ENCODE measurements around the gene SVOP. TPM values are rescaled to one million over a fixed set of nuclear protein-coding genes. Genes with fewer than 3 reads are reported as not detected.

The SVOP gene
- total RNA-seq, 1 donor from 2014 or later, result not detected

DNA sequence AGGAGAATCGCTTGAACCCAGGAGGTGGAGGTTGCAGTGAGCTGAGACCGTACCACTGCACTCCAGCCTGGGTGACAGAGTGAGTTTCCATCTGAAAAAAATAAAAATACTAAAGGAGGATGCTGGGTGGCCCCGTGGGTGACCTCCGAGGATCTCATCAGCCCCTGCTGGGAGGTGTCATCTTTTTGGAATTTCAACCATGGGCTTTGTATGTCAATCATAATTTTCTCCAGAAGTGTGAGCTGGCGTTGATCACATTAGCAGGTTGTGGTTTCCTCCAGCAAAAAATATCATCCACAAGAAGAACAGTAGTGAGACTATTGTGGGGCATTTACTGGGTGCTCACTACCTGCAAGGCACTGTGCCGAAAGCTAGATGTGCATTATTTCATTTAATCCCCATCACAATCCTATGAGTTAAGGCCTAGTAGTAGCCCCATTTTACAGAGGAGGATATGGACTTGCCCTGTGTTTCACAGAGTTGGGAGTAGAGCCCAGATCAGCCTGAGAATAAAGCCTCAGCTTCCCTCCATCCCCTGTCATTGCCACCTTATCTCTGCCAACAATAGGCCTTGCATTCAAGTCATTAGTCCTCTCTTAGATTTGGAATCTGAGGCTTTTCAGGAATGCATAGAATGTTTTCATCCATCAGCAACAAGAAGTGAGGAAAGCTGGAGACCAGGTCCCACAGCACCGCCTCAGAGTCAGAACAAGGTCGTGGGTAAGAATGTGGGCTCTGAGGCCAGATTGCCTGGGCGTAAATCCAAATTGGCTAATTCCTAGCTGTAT is 39.8 kb downstream of the SVOP start:
- no peak for DNase-seq (ENCODE audit: low read depth in 2 of 2)

DNA sequence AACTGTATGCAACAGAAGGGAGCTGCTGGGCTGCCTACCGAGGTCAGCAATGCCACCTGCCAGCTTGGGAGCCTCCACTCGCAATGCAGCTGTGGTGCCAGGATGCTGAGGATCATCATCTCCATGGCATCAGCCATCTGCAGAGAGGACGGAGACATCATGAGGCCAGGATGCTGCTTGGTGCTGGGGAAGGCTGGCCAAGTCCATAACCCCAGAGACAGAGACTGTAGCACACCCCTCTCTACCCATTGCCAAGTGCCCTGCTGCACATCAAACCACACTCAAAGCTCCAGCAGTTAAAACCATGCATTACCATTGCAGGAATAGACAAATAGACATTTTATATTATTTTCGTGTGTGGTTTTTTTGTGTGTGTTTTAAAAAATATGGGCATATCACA is 43.5 kb downstream of the SVOP start:
- DNase-seq (ENCODE audit: low read depth in 2 of 2), result no peak

DNA sequence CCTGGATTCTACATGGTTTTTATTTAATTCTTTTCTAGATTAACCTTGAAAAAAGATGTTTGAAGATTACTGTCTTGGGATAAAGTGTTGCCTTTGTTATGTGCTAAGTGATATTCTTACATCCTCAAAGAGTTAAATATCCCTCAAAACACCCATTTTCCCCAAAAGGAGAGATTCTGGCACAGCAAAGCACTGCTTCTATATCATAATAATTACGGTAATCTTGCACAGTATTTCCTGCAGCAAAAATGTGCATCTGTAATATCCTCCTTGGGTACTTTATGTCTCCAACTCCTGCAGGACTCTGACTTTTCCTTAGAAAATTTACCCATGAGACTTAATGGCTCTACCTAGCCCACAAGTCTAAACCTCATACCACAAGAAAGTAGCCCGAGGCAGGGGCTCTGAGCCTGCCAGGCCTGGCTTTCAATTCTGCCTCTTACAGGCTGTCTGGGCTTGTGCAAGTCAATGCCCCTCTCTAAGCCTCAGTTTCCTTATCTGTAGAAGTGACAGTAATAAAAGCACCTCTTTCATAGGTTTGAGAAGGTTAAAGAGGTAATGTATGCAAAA is 45.8 kb downstream of the SVOP start:
- no peak for DNase-seq (ENCODE audit: low read depth in 2 of 2)

DNA sequence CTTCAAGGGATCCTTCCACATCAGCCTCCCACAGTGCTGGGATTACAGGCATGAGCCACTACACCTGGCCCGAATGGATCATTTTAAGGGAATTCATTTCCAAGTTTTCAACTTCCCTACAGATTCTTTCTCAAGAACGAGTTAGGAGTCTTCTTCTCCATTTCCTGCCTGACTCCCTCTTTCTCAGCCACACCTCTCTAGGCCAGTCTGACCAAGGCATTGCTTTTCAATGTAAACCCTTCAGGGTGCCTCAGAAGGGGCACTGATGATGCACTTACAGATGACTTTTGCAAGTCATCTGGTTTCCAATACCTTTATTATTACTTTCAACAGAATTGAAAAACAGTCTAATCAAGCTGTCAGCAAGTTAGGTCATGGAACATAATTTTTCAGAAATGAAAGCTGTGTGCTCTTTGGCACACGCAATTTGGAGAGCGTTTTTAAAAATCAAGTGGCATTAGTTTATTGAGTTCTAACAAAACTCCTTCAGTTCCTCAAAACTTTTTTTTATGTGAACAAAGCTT is 47.2 kb downstream of the SVOP start:
- DNase-seq (ENCODE audit: low read depth in 2 of 2), result no peak

DNA sequence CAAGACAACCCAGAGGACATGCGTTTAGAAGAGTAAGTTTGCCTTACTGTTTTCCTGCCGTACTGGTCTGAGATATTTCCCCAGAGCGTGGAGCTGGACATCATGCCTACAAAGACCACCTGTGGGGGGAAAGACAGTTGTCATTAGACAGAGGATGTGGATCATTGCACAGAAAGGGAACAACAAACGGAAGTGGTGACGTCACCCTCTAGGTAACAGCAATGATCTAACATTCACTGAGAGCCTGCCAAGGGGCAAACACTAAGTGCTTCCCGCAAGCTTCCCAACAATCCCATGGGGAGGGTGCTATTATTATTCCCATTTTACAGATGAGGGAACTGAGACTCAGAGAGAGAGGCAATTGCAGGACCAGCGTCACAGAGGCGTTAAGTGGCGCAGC is 48.5 kb downstream of the SVOP start:
- DNase-seq (ENCODE audit: low read depth in 2 of 2), result peak; percentile 27 to 28

DNA sequence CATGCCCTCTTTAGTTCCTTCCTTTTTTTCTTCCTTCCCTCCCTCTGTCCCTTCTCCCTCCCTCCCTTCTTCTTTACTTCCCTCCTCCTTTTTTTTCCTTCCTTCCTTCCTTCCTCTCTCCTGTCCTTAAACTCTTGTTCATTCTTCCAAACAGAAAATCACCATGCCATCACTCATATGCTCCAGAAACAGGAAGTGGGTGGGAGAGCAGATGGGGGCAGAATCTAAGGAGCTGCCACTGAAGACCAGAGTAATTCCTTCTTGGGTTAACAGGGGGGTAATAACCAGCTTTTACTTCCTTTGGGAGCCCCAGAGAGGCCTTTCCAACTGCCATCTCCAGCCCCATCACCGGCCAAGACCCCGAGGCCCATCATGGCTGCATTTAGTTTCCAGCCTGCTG is 51.2 kb downstream of the SVOP start:
- DNase-seq (ENCODE audit: low read depth in 2 of 2), result no peak

DNA sequence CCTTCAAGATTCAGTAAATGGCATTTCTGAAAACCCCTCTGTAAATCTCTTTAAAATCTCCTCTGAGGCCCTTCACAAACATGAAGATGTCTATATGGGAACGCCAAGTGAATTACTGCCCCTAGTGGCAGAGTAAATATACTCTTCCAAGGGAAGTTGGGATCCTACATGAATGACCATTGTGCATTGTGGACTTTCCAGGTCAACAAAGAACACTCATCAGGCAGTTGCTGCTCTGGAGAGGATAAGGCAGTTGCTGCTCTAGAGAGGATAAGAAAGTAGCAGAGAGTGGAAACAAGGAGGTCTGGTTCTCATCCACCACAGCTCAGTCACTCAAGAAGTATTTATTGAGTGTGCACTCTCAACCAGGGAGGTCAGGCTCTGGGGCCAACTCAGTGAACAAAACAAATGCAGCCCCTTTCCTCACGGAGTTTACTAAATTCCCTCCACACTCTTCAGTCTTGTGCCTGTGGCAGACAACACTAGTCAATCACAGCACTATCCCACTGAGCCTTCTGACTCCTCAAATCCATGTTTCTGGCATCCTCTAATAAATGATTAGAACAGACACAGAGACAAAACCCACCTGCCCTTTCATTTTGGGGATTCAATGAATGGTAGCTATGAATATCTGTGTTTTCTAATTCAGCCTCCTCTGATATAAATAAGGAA is 52.9 kb downstream of the SVOP start:
- peak in 1 of 2 donors; percentile 10 for DNase-seq (ENCODE audit: low read depth in 2 of 2)

DNA sequence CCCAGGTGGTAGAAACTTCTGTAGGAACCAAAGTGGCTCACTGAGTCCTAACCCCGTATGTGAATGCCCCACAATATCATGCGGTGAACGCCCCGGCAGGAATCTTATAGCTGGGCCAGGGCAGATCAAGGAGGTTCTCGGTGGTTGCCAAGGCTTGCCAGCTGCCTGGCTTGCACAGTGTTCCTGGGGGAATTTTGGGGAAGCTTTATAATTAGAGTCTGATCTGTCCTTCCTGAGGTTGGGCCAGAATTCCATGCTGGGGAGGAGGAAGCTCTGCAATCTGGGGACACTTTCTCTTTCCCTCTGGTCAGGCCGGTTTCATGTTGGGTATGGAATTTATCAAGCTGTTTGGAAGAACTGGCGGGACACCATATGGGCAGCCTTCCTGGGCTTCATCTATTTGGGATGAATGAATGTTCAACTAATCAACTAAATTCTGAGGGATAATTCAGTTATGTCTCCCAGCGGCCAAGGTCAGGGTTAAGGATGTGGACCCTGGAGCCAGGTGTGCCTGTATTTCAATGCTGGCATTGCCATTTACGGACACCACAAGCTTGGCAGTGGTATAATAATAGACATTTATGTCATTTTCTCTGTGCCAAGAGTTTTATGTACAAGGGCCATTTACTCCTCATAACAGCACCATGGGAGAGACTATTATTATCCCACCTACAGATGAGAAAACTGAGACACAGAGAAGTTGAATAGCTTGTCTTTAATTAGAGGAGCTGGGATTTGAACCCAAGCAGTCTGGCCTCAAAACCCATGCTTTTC is 54.3 kb downstream of the SVOP start:
- DNase-seq (ENCODE audit: low read depth in 2 of 2), result no peak

DNA sequence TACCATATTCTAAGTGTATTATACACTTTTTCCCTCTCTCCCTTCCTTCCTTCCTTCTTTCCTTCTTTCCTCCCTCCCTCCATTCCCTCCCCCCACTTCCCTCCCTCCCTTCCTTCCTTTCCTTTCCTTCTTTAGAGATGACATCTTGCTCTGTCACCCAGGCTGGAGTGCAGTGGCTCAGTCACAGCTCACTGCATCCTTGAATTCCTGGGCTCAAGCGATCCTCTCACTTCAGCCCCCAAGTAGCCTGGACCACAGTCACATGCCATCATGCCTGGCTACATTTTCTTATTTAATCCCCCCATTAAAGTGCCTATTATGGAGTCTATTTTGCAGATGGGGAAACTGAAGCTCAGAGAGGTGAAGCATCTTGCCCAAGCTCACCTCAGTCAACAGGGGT is 55.0 kb downstream of the SVOP start:
- DNase-seq (ENCODE audit: low read depth in 2 of 2), result no peak

DNA sequence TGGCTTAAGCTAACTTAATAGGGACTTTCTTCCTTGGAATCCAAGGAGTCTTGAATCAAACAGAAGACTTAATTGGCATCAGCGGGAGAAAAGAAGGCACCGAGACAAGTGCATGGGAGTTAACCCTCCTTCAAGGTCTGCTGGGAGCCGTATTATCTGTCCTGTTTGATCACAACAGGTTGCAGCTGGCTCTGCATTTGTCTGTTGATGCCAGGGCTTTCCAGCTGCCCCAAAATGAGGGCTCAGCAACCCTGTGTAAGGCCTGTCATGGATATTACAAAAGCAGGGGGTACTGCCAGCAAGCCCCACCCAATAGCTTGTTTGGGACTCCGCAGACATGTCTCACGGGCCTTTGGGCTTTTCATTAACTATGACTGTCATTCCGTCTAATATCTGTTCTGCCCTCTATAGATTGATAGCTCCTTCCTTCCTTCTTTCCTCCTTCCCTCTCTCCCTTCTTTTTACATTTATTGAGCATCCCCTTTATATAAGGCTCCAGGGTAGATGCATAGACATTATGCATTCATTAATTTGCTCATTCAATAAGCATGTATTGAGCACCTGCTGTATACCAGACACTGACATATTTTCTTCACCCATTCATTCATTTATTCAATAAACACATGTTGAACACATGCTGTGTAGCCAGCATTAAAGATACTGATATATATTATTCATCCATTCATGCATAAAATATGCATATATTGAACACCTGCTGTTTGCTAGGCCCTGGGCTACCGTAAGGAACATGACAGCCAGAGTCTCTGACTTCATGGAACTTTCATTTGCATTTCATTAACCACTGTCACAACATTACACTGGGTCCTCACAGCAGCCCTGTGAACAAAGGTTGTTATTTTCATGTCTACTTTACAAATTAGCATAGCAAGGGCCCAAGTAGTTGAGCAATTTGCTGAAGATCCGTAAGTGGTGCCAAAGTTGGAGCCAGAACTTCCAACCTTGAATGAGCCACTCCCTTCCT is 56.2 kb downstream of the SVOP start:
- DNase-seq (ENCODE audit: low read depth in 2 of 2), result no peak

DNA sequence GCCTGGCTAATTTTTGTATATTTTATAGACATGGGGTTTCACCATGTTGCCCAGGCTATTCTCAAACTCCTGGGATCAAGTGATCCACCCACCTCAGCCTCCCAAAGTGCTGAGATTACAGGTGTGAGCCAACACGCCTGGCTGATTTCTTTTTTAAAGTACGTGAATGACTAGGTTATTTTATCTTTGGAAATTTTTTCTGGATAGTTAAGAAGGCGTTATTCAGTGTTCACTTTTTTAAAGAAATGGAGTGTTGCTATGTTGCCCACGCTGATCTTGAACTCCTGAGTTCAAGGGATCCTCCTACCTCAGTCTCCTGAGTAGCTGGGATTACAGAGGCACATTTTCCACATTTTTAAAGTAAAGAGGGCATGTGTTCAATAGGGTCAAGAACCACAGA is 58.6 kb downstream of the SVOP start:
- DNase-seq (ENCODE audit: low read depth in 2 of 2), result no peak

DNA sequence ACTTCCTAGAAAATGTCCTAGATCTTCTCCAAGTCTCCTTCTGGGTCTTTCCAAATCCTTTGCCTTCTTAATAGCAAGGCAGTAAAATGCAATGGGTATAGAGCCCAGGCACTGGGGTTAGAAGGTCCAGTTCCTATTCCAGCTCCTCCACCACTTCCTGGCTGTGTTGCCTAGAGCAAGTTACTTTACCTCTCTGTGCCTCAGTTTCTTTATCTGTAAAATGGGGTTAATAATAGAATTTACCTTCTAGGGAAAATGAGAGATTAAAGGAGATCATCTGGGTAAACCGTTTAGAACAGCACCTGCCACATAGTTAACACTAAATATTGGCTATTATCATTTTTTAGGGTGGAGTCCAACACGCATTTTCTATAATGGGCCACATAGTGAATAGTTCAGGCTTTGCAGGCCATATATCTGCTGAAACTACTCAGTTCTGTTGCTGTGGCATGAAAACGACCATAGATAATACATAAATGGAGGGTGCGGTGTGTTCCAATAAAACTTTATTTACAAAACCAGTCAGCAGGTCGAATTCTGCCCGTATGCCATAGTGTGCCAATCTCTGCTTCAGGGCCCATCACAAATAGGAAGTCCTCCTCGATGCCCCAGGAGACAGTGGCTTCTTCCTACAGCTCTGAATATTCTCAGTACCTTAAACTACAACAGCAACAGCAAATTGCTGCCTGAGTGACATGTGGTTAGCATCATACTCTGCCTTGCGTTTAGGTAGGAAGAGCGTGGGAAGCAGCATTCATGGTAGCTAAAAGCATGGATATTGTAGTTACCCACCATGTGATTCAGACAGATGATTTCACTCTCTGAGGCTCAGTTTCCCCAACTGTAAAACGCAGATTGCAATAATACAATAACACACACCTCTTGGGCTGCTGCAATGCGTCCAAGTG is 60.9 kb downstream of the SVOP start:
- DNase-seq (ENCODE audit: low read depth in 2 of 2), result no peak

DNA sequence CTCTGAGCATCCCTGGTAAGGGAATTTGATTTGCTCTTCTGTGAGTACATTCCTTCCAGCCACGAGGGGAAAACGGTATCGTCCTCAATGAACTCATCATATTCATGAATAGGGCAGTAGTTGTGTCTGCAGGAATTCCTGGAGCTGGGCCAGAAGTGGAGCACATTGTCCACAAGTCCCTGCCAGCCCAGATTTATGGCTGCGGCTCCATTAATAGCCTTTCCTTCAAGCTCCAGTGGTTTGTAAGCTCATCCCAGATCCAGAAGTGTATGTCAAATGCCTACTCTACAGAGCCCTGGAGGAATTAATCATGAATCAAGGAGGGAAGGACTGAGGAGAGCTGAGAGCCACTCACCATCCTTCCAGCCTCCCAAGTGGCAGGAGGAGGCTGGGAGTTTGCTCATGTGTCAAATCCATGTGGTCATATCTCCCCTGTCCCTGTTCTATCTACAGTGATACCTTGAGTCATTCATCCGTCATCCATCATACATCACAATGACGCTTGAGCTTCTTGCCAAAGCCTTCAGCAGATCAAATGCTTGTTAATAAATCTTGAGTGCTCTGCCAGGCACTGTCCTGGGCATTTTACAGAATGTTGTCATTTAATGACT is 65.5 kb downstream of the SVOP start:
- DNase-seq (ENCODE audit: low read depth in 2 of 2), result peak; percentile 33 to 58

DNA sequence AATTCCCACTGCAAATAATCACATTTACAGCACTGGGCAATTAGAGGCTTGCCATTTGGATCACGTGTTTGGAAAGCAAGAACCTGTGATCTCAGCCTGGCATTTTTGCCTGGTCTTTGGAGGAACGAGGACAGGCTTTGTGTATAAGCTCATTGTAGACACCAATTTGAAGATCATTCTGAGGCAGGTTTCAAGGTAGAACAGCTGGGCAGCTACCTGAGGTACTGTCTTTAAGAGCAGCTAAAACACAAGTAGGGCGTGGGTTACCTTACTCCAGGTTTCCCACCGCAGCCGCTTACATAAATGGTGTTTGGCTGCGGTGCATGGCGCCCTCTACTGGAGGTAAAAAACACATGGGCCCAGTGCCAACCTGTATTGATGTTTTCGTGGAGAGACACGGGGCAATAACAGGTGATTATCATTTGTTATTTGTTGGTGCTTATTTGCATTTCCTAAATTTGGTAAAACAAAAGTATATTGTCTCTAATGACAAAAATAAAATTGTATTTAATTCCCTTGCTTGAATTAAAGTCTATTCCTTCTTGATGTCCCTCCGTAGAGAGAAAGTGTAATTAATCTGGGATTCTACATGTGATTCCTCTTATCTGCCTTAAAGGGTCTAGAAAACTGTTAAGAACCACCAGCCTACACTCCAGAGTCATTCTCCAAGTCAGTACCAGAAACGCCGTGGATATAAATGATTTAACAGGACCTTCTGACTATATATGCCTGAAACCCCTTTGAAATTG is 69.7 kb downstream of the SVOP start:
- peak; percentile 56 to 76 for DNase-seq (ENCODE audit: low read depth in 2 of 2)

DNA sequence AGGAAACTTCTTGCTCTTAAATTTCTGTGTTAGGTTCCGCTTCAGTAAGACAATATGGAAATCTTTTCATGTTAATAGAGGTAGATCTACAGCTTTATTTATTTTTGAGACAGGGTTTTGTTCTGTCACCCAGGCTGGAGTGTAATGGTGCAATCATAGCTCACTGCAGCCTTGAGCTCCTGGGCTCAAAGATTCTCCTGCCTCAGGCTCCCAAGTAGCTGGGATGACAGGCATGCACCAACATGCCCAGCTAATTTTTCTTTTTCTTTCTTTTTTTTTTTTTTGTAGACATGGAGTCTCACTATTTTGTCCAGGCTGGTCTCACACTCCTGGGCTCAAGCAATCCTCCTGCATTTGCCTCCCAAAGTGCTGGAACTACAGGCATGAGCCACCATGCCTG is 70.9 kb downstream of the SVOP start:
- no peak for DNase-seq (ENCODE audit: low read depth in 2 of 2)

DNA sequence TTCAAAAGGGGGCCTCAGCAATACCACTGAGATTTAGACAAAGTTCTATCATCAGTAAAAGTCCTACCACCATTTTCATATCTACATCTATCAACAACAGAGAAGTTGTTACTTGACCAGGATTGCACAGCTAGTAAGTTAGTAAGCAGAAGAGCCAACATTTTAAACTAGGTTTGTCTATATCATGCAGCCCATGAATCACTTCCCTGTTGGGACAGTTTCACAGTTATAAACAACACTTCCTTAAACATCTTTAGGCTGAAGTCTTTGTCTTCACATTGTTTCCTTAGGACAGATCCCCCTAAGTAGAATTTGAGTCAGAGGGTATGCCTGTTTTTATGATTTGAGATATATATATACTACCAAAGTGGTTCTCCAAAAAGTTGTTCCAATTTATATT is 72.5 kb downstream of the SVOP start:
- no peak for DNase-seq (ENCODE audit: low read depth in 2 of 2)

DNA sequence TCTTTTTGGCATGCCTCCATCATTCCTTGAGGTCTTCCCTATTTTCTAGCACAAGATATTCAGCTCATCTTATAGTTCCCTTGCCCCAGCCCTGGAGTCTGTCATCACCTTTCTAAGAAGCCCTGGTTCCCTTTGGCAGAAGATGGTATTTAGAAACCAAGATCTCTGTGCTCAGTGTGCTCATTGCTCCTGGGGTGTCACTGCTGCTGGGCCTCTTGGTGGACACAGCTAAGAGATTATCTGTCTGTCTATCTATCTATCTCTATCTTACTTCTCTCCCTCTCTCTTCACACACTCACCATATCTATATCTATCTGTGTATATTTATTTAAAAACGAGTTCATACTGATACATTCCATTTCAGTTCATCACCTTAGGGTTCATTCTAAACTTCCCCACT is 73.8 kb downstream of the SVOP start:
- no peak for DNase-seq (ENCODE audit: low read depth in 2 of 2)

DNA sequence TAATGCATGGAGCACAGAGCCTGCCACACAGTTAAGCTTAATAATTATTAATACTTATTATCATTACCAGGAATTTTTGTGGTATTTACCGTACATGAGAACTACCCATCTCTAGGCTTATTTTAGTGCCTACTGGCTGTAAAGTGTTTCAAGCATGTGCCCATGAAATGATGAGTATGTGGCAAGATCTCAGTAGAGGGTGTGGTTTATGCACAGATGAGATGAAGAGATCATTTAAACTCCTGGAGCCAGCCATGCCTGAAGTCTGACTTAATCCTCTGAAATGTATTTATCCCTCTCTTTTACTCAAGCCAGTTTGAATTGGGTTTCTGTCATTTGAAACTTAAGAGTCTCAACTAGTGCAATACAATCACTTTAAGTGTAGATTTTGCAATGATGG is 80.7 kb downstream of the SVOP start:
- DNase-seq (ENCODE audit: low read depth in 2 of 2), result no peak

Data from dermis microvascular lymphatic vessel endothelial cell (primary cell).